ENCODE measurements around the gene SUSD3. TPM values are rescaled to one million over a fixed set of nuclear protein-coding genes. Genes with fewer than 3 reads are reported as not detected.

SUSD3 gene
- total RNA-seq, 3 donors from 2014 or later: 7.7 to 9.5 (median 9.4) TPM

GRCh38 chr9:93084471-93084881 is 26.0 kb downstream of the SUSD3 start:
- no peak for ATAC-seq
- H3K27me3 Mint-ChIP-seq (ENCODE audit: low read depth): no peaks in the 10 kb centered on the region
- no peaks in the 10 kb centered on the region for H3K9me3 Mint-ChIP-seq
- no peak overlapping the region for H3K4me3 Mint-ChIP-seq
- DNase-seq: no peak
- H3K4me1 Mint-ChIP-seq (ENCODE audit: low read depth): peaks cover 25% of the 10 kb centered on the region
- peaks cover 28% of the 10 kb centered on the region for H3K36me3 Mint-ChIP-seq (ENCODE audit: insufficient read depth)

GRCh38 chr9:93085676-93086075 is 27.2 kb downstream of the SUSD3 start:
- Mint-ChIP-seq H3K4me3 (no peak overlapping the region), H3K36me3 (ENCODE audit: insufficient read depth) (peaks cover 23% of the 10 kb centered on the region), H3K9me3 (no peaks in the 10 kb centered on the region), H3K27me3 (ENCODE audit: low read depth) (no peaks in the 10 kb centered on the region), H3K4me1 (ENCODE audit: low read depth) (peaks cover 35% of the 10 kb centered on the region)
- ATAC-seq (no peak), DNase-seq (no peak)

- Mint-ChIP-seq H3K9me3 (peaks cover 6% of the 10 kb centered on the region), H3K36me3 (ENCODE audit: insufficient read depth) (peaks cover 25% of the 10 kb centered on the region), H3K4me3 (no peak overlapping the region), H3K27me3 (ENCODE audit: low read depth) (no peaks in the 10 kb centered on the region), H3K4me1 (ENCODE audit: low read depth) (peaks cover 41% of the 10 kb centered on the region)
- ATAC-seq: no peak
- no peak for DNase-seq
These were observed 28.1 kb downstream of the SUSD3 start for GRCh38 chr9:93086447-93087224.

- Mint-ChIP-seq H3K36me3 (ENCODE audit: insufficient read depth) (peaks cover 22% of the 10 kb centered on the region), H3K27me3 (ENCODE audit: low read depth) (no peaks in the 10 kb centered on the region), H3K4me3 (no peak overlapping the region), H3K9me3 (peaks cover 9% of the 10 kb centered on the region), H3K4me1 (ENCODE audit: low read depth) (peaks cover 45% of the 10 kb centered on the region)
- DNase-seq (no peak), ATAC-seq (no peak)
These were observed 29.6 kb downstream of the SUSD3 start for GRCh38 chr9:93087971-93088655.

- H3K27me3 Mint-ChIP-seq (ENCODE audit: low read depth): no peaks in the 10 kb centered on the region
- H3K36me3 Mint-ChIP-seq (ENCODE audit: insufficient read depth): peaks cover 20% of the 10 kb centered on the region
- no peak for ATAC-seq
- DNase-seq: no peak
- H3K9me3 Mint-ChIP-seq: peaks cover 9% of the 10 kb centered on the region
- peaks cover 46% of the 10 kb centered on the region for H3K4me1 Mint-ChIP-seq (ENCODE audit: low read depth)
- H3K4me3 Mint-ChIP-seq: no peak overlapping the region
These were observed 30.1 kb downstream of the SUSD3 start for GRCh38 chr9:93088656-93089015.

- Mint-ChIP-seq H3K4me3 (no peak overlapping the region), H3K4me1 (ENCODE audit: low read depth) (peaks cover 46% of the 10 kb centered on the region), H3K9me3 (peaks cover 9% of the 10 kb centered on the region), H3K36me3 (ENCODE audit: insufficient read depth) (peaks cover 18% of the 10 kb centered on the region), H3K27me3 (ENCODE audit: low read depth) (no peaks in the 10 kb centered on the region)
- no peak for ATAC-seq
- no peak for DNase-seq
These were observed 30.5 kb downstream of the SUSD3 start for GRCh38 chr9:93089024-93089423.

GRCh38 chr9:93089481-93089991 is 31.0 kb downstream of the SUSD3 start:
- Mint-ChIP-seq H3K4me3 (no peak overlapping the region), H3K27me3 (ENCODE audit: low read depth) (no peaks in the 10 kb centered on the region), H3K9me3 (peaks cover 9% of the 10 kb centered on the region), H3K36me3 (ENCODE audit: insufficient read depth) (peaks cover 18% of the 10 kb centered on the region), H3K4me1 (ENCODE audit: low read depth) (peaks cover 50% of the 10 kb centered on the region)
- ATAC-seq (no peak), DNase-seq (no peak)

GRCh38 chr9:93090091-93090655 is 31.7 kb downstream of the SUSD3 start:
- no peak overlapping the region for H3K4me3 Mint-ChIP-seq
- peaks cover 18% of the 10 kb centered on the region for H3K36me3 Mint-ChIP-seq (ENCODE audit: insufficient read depth)
- no peak for DNase-seq
- peaks cover 57% of the 10 kb centered on the region for H3K4me1 Mint-ChIP-seq (ENCODE audit: low read depth)
- no peak for ATAC-seq
- H3K27me3 Mint-ChIP-seq (ENCODE audit: low read depth): no peaks in the 10 kb centered on the region
- H3K9me3 Mint-ChIP-seq: peaks cover 9% of the 10 kb centered on the region

GRCh38 chr9:93091056-93091452 is 32.6 kb downstream of the SUSD3 start:
- ATAC-seq (no peak), DNase-seq (no peak)
- Mint-ChIP-seq H3K4me3 (no peak overlapping the region), H3K9me3 (peaks cover 9% of the 10 kb centered on the region), H3K27me3 (ENCODE audit: low read depth) (no peaks in the 10 kb centered on the region), H3K4me1 (ENCODE audit: low read depth) (peaks cover 57% of the 10 kb centered on the region), H3K36me3 (ENCODE audit: insufficient read depth) (peaks cover 11% of the 10 kb centered on the region)

- DNase-seq (peak; percentile 40), ATAC-seq (peak; percentile 32 to 34)
- H3K4me1 Mint-ChIP-seq (ENCODE audit: low read depth): peaks cover 57% of the 10 kb centered on the region
- no peaks in the 10 kb centered on the region for H3K27me3 Mint-ChIP-seq (ENCODE audit: low read depth)
- H3K9me3 Mint-ChIP-seq: peaks cover 9% of the 10 kb centered on the region
- H3K36me3 Mint-ChIP-seq (ENCODE audit: insufficient read depth): peaks cover 9% of the 10 kb centered on the region
- no peak overlapping the region for H3K4me3 Mint-ChIP-seq
These were observed 33.1 kb downstream of the SUSD3 start for GRCh38 chr9:93091453-93092081.

- Mint-ChIP-seq H3K4me3 (no peak overlapping the region), H3K4me1 (ENCODE audit: low read depth) (peaks cover 63% of the 10 kb centered on the region), H3K36me3 (ENCODE audit: insufficient read depth) (peaks cover 5% of the 10 kb centered on the region), H3K9me3 (peaks cover 9% of the 10 kb centered on the region), H3K27me3 (ENCODE audit: low read depth) (no peaks in the 10 kb centered on the region)
- DNase-seq: no peak
- ATAC-seq: no peak
These were observed 33.9 kb downstream of the SUSD3 start for GRCh38 chr9:93092251-93092991.

- ATAC-seq: no peak
- Mint-ChIP-seq H3K27me3 (ENCODE audit: low read depth) (no peaks in the 10 kb centered on the region), H3K9me3 (peaks cover 9% of the 10 kb centered on the region), H3K36me3 (ENCODE audit: insufficient read depth) (peaks cover 5% of the 10 kb centered on the region), H3K4me1 (ENCODE audit: low read depth) (peaks cover 72% of the 10 kb centered on the region), H3K4me3 (peak overlapping the region; percentile 17)
- no peak for DNase-seq
These were observed 34.8 kb downstream of the SUSD3 start for GRCh38 chr9:93093127-93093876.

GRCh38 chr9:93093877-93094657 is 35.6 kb downstream of the SUSD3 start:
- no peak for DNase-seq
- Mint-ChIP-seq H3K4me1 (ENCODE audit: low read depth) (peaks cover 74% of the 10 kb centered on the region), H3K9me3 (peaks cover 9% of the 10 kb centered on the region), H3K4me3 (peak overlapping the region; percentile 80), H3K36me3 (ENCODE audit: insufficient read depth) (peaks cover 5% of the 10 kb centered on the region), H3K27me3 (ENCODE audit: low read depth) (no peaks in the 10 kb centered on the region)
- no peak for ATAC-seq
